AG08396 (cell line): ENCODE data around the gene BIN2.

ENCODE experiments used
- DNase-seq: peaks from one replicate; pipeline ENCODE4 v3.0.0; 2012; ENCODE audit warnings: low spot score, mixed read lengths

BIN2 gene

DNA sequence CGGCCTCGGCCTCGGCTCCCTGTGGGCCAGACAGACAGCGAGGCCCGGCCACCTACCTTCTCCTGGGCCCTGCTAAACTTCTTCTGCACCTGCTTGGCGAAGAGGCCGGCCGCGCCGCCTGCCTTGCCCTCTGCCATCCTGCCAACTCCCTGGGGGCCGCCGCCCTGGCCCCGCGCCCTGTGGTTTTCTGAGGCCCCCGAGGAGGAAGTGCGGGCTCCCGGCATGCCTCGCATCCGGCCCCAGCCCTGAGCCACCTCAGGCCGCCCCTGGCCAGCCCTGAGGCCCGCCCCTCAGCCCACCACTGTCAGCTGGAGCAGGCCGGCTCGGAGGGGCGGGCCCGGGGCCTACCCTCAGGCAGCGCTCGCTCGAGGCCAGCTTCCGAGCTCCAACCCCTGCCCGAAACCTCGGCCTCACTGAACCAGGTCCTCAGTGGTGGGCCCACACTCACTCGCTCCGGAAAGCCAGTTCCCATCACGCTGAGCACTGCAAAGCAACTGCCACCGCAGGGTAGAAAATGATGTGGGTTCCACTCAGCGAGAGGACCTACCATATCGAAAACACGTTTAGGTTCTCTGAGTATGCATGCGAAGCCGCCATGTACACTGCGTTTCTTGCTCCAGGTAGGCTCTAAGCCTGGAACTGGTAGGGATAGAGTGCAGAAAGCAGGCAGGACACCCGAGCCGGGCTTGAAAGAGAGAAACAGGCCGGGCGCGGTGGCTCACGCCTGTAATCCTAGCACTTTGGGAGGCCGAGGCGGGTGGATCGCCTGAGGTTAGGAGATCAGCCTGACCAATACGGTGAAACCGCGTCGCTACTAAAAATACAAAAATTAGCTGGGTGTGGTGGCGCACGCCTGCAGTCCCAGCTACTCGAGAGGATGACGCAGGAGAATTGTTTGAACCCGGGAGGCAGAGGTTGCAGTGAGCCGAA lies at the start of gene BIN2:
BIN2 (minus strand) TSS at position 209 of the 930 bp plus-strand sequence; CDS start at position 137, 72 bp downstream.
- DNase-seq: no peak

- no peak for DNase-seq
These were observed 49.2 kb upstream of the BIN2 start for GRCh38 chr12:51373187-51373586.

DNA sequence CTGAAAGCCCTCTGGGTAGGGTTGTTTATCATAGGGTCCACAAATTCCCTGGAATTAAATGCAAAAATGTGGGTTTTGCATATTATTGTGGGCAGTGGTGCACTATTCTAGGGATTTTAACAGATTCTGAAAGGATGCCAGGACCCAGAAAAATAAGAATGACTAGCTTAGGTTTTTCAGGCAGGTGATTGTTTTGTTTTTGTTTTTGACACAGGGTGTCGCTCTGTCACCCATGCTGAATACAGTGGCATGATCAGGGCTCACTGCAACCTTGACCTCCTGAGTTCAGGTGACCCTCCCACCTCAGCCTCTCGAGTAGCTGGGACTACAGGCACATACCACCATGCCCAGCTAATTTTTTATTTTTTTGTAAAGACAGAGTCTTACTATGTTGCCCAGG lies 48.0 kb upstream of the BIN2 start:
- DNase-seq: no peak

GRCh38 chr12:51371295-51371953 lies 47.5 kb upstream of the BIN2 start:
- peak; percentile 96 for DNase-seq

DNA sequence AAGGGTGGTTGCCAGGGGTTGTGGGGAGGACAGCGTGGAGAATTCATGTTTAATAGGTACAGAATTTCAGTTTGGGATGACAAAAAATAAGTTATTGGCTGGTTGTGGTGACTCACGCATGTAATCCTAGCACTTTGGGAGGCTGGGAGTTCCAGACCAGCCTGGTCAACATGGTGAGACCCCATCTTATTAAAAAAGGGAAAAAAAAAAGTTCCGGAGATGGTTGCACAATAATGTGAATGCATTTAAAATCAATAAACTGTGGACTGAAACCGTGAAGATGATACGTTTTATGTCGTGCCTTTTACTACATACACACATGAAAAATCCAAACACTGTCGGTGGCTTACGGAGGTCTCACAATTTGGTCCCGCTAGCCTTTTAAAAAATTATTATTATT lies 46.7 kb upstream of the BIN2 start:
- no peak for DNase-seq

GRCh38 chr12:51369581-51369980 lies 45.6 kb upstream of the BIN2 start:
- no peak for DNase-seq

DNA sequence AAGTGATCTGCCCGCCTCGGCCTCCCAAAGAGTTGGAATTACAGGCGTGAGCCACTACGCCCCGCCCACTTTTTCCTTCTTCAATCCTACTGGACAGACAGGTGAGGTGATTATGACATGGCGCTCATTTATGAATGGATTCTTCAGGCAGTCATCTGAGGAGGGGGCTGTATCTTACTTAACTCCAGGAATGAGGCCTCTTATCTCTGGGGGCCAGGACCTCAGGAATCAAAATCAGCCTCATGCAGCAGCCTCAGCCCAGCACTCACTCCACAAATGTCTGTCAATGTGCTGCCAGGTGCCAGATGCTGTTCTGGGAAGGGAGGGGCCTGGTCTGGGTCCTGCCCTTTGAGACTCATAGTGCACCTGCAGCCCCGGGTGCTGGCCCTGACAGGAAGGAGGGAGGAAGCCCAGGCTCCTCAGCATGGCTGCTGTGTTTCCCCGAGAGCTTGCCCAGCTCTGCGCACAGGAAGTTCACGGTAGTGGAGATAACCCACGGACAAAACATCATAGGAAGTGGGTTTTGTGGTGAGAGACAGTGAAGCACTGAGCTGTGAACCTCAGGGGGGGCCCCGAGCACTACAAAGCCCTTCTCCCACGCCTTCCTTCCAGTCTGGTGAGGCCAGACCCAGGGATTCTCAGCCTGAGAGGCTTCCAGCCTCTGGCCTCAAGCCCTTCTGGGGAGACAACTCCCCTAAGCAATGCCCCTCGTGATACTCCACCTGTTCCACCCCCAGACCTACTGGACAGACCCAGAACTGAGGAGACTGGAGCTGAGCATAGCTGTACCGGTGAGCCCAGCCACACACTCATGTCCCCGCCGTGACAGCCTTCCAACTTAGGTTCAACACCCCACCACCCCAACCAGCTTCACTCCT lies 44.9 kb upstream of the BIN2 start:
- DNase-seq: no peak

- DNase-seq: no peak
These were observed 41.3 kb upstream of the BIN2 start for GRCh38 chr12:51365276-51365675.

GRCh38 chr12:51364001-51364400 lies 40.0 kb upstream of the BIN2 start:
- DNase-seq: no peak

DNA sequence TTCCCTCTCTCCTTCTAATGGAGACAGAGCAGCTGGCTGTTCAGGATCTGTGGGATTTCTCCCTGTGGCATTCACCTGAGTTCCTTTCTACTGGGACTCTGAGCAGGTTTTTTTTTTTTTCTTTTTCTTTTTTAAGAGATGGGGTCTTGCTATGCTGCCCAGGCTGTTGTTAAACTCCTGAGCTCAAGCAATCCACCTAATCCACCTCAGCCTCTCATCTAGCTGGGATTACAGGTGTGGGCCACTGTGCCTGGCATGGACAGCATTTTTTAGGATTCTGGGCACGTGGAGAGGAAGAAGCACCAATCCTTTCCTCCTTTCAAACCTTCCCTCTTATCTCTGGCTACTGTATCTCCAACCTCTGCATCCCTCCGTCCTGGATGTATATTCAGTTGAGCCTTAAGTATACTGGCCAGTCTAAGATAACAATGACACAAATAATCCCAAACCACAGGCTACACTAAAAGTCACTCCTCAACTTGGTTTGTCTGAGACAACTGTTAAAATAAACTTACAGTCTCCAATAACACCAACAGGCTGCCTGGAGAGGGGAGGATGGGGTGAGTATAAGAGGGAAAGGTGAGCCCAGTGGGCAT lies 38.9 kb upstream of the BIN2 start:
- DNase-seq: no peak

GRCh38 chr12:51362307-51362706 lies 38.3 kb upstream of the BIN2 start:
- no peak for DNase-seq

DNA sequence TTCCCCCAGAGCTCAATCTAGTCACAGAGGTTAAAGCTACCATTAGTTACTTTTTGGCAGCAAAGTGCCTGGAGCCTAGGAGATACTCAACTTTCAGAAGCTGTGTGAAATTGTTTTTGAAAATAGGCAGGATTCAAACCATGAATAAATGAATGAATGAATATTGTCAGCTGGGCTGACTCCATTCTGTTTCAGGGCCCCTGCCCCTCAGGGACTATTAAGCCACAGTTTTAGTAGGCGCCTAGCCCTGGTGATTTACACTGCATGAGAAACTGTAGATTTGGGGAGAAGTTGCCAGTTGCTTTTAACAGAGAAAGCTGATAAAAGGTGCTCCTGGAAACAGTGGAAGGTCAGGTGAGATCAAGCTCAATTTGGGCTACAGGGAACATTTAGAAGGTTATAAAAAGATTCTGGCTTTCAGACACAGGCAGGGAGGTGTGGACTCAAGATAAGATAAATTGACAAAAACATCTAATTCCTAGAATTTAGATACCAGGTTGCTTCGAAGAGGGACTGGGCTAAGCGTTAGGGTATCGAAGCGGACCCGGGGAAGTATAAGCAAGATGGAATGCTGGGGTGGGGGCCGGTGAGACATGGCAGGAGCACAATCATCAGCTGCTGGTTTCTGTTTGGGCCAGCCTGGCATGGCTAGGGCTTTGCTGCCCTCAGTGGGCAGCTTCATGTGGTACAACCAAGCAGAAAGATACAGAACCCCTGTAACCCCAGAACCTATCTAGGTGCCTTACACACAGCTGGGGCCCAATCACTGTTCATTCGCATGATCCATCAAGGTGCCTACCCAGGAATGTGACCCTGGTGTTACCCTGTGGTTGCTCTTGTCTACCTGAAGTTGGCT lies 37.4 kb upstream of the BIN2 start:
- no peak for DNase-seq

- no peak for DNase-seq
These were observed 36.3 kb upstream of the BIN2 start for GRCh38 chr12:51360315-51360714.

GRCh38 chr12:51359851-51360250 lies 35.9 kb upstream of the BIN2 start:
- no peak for DNase-seq

- no peak for DNase-seq
These were observed 34.5 kb upstream of the BIN2 start for GRCh38 chr12:51358496-51358895.

DNA sequence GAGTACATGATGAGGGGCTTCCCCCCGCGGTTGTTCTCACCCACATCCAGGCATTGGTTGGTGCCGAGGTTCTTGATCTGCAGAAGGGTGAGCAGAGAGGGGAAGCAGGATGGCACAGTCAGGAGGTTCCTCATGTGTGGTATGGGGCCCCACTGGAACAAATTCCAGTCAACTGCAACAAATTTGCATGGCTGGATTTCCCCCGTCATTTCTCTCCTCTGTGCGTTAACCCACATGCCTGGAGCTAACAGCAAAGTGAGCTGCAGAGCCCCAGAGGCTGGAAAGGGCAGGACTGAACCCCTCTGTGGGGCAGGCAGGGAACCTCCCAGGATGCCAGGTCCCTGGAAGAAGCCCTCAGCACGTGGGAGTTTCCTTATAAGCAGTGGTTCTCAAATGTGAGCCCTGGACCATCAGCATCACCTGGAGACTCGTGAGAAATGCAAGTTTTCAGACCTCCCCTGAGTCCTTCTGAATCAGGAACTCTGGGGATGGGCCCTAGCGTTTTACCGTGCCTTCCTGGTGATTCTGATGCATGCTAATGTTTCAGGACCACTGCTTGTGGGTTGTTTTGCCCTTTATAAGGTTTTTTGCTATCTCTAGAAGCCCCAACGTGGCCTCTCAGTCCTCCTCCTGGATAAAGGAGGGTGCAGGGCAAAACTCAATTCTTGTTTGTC lies 33.5 kb upstream of the BIN2 start:
- no peak for DNase-seq

- DNase-seq: peak; percentile 50
These were observed 28.0 kb upstream of the BIN2 start for GRCh38 chr12:51351913-51352532.

DNA sequence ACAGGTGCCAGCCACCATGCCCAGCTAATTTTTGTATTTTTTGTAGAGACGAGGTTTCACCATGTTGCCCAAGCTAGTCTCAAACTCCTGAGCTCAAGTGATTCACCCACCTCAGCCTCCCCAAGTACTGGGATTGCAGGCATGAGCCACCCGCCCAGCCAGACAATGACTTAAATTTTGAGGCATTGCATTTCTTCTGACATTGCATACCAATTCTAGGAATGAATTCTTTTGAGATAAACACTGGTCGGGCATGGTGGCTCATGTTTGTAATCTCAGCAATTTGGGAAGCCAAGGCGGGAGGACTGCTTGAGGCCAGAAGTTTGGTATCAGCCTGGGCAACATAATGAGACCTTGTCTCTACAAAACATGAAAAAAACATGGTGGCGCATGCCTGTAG lies 25.1 kb upstream of the BIN2 start:
- no peak for DNase-seq

DNA sequence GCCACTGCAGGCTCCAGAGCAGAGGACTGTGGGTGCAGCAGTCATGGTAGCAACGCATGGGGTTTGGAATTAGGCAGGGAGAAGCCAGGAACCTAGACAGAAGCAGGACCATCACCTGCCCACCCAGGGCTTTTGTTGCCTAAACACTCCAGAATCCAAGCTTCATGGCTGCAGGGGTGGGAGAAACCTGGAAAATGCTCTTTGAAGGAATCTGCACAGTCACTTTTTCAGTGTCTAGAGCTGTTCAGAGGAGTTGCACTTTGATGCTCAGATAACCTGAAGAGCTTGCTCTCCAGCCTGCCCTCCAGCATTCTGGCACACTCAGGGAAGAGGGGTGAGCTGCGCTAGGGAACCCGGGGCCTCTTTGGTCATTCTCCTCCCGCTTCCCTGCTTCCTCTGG lies 24.1 kb upstream of the BIN2 start:
- no peak for DNase-seq

GRCh38 chr12:51346581-51346980 lies 22.6 kb upstream of the BIN2 start, which contains the start of gene CELA1:
Gene CELA1, minus strand, starts transcription at chr12:51346679. Its CDS starts 41 bp downstream, at chr12:51346638.
- no peak for DNase-seq
